ENCODE measurements around the gene SFT2D1.

The SFT2D1 gene

DNA sequence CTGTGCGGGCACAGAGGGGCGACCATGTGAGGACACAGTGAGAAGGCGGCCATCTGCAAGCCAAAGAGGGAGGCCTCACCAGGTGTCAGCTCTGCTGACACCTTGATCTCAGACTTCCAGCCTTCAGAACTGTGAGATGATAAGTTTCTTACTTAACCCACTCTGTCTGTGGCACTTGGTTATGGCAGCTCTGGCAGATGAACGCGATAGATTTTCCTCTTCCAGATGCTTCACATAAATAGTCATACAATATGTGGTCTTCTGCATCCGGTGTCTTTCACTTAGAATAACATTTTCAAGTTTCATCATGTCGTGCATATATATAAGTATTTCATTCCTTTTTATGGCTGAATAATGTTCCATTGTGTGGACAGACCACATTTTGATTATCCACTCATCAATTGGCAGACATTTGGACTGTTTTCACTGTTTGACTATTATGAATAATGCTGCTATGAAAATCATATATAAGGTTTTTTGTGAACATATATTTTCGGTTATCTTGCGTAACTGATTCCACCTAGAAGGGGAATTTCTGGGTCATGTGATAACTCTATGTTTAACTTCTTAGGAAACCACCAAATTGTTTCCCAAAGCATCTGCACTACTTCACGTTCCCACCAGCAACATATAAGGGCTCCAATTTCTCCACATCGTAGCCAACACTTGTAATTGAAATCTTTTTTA is 64.3 kb downstream of the SFT2D1 start:
- no peak for DNase-seq (ENCODE audit: low read depth)

- no peak for DNase-seq (ENCODE audit: low read depth)
Measured at GRCh38 chr6:166277018-166277417, 65.3 kb downstream of the SFT2D1 start.

DNA sequence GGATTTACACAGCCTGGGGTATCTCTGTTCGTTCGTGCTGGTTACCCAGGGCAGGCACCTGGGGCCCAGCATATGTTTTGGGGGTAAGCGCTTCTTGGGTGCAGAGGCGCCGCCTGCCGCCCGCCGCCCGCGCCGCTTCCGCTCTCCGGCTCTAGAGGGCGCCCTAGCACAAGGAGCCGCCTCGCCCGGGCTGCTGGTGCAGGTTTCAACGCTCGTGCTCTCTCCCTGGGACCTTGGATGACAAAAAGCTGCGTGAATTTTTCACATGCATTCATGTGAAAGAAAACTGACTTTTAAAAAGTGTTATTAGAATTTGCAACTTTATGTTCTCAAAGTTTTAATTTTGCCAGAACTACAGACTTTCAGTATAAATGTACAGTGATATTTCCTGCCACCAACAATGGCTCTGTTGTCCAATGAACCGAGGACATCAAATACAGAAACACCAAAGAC is 66.6 kb downstream of the SFT2D1 start:
- peak; percentile 87 for DNase-seq (ENCODE audit: low read depth)

DNA sequence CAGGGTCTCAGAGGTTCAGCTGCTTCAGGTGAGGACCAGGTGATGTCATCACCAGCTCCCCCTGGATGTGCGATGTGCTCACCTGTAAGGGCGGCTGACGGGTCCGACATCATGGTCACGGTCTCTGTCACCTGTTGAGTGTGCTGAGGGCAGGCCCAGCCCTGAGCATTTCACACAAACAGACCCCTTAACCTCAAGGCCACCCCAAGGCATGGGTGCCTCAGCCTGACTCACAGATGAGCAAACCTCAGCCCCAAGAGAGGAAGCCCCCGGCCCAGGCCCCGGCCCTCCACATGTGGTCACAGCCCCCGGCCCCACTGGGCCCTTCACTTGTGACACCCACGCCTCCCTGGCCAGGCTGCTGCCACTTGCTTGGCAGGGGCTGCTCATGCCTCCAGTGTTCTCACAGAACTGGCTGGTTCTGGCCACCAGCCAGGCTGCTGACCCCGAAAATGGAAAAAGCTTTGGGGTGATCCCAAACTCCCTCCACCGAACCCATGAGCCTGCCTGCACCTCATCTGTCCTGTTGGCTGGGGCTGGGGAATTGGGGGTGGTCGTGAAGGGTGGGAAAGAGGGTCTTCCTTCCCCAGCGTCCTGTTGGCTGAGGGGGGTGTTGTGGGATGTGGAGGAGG is 67.5 kb downstream of the SFT2D1 start:
- DNase-seq (ENCODE audit: low read depth) = no peak

DNA sequence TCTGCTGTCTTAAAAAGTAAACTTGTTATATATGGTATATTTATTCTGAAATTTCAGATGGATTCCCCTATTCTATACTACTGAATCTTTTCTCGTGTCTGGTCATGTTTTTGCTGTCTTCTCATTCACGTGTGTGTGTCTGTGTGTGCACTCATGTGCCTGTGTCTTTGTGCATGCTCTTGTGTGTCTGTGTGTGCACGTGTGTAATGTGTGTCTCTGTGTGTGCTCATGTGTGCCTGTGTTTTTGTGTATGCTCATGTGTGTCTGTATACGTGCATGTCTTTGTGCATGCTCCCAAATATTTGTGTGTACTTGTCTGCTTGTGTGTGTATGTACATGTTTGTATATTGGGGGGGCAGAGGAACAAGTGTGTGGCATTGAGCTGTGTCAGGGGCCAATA is 68.2 kb downstream of the SFT2D1 start:
- no peak for DNase-seq (ENCODE audit: low read depth)

DNA sequence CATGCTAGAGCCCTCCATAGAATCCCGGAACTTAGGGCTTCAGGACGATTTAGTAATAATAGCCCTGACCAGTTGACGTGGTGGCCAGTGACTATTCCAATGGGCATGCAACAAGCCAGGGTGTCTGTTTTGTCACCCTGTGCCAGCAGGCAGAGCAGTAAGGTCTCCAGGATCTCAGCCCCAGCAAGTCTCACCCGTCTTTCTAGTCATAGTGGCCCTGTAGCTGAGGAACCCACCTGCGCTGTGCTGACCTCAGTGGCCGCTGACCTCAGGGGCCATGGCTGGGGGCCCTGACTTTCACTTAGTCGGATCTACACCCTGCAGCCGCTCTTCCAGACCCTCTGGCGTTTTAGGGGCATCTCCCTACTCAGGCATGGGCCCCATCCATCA is 71.0 kb downstream of the SFT2D1 start:
- no peak for DNase-seq (ENCODE audit: low read depth)

DNA sequence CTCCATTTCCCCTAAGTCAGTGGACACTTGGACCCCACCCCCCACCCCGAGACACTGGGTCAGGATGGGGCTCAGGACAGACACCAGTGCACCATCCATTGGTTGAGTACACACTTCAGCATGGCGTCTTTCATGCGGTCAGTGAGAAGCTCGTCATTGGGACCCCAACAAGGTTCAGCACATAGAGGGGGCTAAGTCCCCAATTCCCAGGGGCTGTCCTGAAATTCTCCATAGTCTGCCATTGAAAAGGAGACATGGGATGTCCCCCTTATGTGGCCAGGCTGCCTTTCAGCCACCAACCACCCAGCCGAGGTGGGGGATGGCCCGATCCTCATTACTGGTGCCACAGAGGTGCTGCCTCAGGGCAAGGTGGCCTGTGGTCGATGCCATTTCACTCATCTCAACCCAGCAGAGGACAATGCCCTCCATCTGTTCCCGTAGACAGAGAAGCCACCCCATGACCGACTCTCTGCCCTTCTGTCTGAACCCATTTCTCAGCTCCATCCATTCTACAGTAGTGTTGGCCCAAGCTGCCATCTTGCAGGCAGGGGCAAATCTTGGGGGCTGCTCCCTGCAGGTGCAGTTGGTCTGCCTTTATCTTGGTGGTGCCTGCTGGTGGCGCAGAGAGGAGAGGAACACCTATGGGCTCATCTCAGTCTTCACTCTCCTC is 71.5 kb downstream of the SFT2D1 start:
- no peak for DNase-seq (ENCODE audit: low read depth)
